DMS53 treated with DMSO at 0.1 percent for 48 hours (cell line): Measurements from ENCODE around the gene SMAD9.

Experiments used
- DNase-seq: peaks from one replicate; lab custom pipeline; 2025; ENCODE audit not compliant: unreplicated experiment; lab: John Stamatoyannopoulos, UW

The SMAD9 gene

DNA sequence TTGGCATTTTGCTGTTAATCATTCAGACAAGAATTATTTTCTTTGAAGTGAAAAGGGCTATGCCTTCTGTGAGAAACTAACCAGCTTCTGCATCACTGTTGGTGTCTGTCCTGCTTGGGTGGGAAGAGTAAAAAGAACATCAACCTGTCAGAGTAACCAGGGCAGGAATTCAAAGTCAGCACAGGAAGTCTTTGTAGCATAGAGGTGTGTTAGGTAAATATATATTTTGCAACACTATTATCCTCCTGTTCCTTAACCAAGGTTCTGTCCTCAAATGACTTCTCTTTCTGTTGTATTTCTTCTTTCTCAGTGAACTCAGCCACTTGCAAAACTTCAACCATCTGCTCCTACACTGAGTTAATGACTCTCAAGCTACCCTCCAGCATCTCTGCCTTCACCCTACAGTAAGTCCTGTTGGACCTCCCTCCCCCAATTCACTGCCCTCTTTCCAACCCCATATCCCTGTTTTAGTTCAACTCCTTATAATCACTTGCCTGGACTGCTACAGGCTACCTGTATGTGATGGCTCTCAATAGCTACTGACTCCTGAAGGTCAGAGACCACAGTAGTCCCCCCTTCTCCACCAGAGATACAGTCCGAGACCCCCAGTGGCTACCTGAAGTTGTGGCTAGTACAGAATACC lies 49.9 kb downstream of the SMAD9 start:
- no peak for DNase-seq

- no peak for DNase-seq
Observed at GRCh38 chr13:36866232-36866631, 53.8 kb downstream of the SMAD9 start.

- no peak for DNase-seq
Observed at GRCh38 chr13:36865265-36865664, 54.8 kb downstream of the SMAD9 start.

DNA sequence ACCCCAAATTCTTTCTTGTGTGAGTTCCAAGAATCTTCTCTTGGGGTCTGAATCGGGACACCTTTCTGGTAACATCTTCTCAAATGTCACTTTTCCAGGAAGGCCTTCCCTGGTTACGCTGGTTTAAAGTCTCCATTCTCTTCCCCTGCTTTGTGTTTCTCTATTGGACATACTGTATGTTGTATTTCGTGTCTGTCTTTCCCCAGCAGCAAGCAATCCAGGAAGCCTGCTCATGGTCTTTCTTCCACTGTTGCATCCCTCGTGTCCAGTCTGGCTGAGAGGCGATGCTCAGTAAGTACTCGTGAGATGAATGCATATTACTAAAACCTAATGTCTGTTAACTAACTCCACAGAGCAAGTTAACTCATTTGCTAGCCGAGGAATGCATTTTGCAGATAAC lies 57.3 kb downstream of the SMAD9 start:
- no peak for DNase-seq

DNA sequence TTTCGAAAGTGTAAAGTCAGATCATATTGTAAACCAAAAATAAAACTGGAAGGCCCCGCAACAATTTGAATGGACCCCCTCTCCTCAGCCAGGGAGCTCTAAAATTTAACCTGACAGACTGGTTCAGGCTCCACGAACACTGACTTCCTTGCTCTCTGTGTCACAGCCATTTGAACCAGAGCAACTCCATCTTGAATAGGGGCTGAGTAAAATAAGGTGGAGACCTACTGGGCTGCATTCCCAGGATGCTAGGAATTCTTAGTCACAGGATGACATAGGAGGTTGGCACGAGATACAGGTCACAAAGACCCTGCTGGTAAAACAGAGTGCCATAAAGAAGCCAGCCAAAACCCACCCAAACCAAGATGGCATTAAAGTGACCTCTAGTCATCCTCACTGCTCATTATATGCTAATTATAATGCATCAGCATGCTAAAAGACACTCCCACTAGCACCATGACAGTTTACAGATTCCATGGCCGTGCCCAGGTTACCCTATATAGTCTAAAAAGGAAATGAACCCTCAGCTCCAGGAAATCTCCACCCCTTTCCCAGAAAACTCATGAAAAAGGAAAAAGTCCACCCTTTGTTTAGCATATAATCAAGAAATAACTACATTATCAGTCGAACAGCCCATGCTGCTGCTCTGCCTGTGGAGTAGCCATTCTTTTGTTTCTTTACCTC lies 57.9 kb downstream of the SMAD9 start:
- DNase-seq = no peak

GRCh38 chr13:36859259-36859658 lies 60.8 kb downstream of the SMAD9 start:
- no peak for DNase-seq

DNA sequence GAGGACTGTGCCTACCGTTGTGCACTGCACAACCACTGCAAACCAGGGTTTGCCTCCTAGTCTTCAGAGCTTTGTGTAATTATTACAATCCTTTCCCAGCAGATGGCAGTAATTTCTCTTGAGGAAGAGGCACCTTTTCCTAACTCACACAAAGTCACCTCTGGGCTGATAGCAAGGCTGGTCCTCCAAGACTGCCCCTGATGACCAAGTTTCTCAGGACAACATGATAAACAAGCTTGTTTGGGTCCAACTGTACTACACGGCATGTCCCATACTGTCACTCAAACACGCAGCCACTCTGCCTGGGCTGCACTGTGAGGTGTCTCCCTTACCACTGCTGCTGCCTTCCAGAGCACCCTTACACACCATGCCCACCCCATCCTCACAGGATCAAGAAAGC lies 61.7 kb downstream of the SMAD9 start:
- peak; percentile 75 for DNase-seq

- DNase-seq = no peak
Observed at GRCh38 chr13:36857253-36857652, 62.8 kb downstream of the SMAD9 start.

DNA sequence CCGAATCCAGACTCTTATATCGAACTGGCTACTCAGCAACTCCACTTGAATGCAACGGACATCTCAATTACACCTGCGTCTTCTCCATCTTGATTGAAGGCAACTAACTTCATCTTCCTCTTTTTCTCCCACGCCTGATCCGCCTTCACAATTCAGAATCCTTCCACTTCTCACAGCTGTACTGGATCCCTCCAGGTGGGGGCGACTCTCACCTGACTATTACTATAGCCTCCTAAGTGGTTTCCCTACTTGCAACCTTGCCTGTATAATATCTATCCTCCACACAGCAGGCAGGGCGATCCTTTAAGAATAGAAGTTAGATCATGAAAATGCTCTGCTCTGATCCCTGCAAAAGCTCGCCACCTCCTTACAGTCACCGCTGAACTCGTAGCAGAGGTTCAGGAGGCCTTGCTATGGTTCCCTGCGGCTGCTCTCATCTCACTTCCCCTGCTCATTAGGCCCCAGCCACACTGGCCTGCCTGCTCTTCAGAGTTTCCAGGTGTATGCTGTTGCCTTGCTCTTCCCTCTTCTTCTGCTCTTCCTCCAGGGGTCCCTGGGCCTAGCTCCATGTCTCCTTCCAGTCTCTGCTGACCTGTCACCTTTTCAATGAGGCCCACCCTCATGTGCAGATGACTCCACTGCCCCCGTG lies 69.1 kb downstream of the SMAD9 start:
- DNase-seq = no peak

GRCh38 chr13:36848199-36848982 lies 71.6 kb downstream of the SMAD9 start:
- peak; percentile 83 for DNase-seq

DNA sequence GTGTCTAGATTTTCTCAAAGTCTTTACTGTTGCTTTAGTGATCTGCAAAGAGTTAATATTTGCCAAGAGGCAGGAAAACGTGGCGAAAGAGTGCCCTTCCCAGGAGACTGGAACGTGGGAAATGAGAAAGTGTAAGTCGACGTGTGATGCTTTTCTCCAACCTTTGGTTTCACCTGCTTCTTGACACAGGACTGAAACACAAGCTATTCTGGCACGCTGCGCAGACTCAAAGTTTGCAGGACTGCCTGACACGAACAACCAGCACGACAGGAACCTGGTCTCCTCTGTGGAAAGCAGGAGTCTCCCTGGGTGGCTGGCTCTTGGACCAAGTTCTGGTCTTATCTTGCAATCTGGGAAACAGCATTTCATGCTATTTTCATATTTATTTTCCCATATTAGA lies 72.4 kb downstream of the SMAD9 start:
- DNase-seq = peak; percentile 48

DNA sequence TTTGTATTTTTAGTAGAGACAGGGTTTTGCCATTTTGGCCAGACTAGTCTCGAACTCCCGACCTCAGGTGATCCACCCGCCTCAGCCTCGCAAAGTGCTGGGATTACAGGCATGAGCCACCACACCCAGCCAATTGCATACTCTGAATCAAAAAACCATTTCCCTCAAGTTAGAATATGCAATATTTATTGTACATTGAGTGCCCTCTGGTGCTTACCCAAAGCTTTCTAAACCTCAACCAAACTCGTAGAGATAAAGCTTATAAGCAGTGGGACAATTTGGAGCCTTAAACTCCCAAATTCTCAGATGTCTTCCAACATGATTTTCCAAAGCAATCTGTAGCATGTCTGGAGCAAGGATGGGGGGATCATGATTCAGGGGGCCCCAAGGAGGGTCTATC lies 78.6 kb downstream of the SMAD9 start:
- DNase-seq = no peak

DNA sequence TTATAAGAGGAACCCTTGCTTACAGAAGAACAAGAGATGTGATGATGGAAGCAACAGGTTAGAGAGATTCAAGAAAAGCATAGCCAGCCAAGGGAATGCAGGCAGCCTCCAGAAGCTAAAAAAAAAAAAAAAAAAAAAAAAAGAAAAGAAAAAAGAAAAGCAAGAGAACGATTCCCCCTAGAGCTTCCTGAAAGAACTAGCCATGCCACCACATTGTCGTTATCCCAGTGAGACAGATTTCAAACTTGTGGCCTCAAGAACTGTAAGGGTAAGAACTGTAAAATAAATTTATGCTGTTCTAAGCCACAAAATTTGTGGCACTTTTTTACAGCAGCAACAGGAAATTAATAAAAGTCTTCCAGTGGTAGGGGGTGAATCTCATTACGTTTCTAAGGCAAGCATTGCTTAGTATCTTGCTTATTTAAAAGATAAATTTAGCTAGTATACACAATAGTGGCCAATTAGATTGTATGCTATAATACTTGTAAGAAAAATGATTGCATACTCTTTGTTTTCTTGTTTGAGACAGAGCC lies 79.3 kb downstream of the SMAD9 start:
- DNase-seq = no peak

DNA sequence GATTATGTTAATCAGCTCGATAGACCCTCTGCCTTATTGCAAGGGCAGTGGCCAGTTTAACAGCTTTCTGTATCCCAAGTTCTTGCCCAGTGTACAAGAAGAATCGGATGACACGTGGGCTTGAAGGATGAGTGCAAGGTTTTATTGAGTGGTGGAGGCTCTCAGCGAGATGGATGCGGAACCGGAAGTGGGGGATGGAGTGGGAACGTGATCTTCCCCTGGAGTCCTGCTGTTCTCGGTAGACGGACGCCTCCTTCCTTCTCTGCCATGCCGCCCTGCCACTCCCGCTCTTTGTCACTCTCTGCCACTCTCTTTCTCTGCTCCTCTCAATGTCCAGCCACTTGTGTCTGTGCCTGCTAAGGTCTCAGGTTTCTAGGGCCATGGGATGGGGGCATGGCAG lies 80.1 kb downstream of the SMAD9 start:
- DNase-seq = no peak

GRCh38 chr13:36839281-36839680 lies 80.8 kb downstream of the SMAD9 start:
- DNase-seq = no peak

DNA sequence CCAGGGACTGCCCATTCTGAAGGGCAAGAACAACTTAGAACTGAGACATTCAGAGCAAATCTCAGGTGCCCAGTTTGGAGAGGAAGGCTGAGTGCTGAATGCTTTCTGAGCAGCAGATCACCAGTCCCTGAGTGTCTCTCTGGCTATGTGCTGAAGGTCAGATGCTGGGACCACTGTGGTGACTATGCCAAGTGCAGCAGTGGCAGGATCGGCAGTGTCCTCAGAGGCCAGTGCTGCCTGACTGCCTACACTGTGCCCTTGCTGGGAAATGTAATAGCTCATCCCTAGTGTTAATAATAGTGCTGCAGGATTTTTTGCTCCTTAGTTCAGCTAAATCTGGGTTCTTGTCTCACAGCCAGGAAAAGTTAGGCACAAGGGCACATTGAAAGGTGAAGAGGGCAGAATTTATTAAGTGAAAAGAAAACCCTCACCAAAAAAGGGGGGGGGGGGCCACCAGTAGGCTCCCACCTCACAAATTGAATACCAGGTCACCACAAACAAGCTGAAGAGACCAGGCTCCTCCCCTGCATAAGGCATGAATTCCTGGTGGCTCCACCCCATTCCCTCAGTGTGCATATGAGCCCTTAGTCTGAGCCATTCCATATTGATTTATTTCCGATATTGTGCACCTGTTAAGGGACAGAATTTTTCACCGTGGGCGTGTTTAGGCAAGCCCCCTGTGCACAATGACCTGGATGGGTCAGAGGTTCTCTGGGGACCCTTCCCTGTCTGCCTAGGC lies 82.5 kb downstream of the SMAD9 start:
- no peak for DNase-seq

GRCh38 chr13:36834299-36834698 lies 85.7 kb downstream of the SMAD9 start:
- DNase-seq = no peak

DNA sequence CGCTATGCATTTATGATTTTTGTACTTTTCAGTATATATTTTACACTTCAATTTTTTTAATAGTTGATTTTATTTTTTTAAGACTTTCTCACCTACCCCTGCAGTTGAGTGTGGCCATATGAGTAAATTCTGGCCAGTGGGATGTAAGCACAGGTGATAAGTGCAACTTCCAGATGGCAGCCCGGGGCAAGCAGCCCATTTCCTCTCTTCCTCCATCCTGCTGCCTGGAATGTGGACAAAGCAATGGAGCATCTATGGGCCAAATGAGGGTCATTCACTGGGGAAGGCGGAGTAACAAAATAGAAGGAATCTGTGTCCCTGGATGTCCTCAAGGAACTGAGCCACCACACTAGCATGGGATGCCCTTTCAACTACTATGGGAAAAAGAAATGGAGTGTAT lies 88.7 kb downstream of the SMAD9 start:
- DNase-seq = no peak

- no peak for DNase-seq
Observed at GRCh38 chr13:36829753-36830152, 90.3 kb downstream of the SMAD9 start.

GRCh38 chr13:36822785-36823184 lies 97.3 kb downstream of the SMAD9 start:
- no peak for DNase-seq

GRCh38 chr13:36820222-36820621 lies 99.8 kb downstream of the SMAD9 start:
- no peak for DNase-seq
